Right lung (tissue), 5 donors: ENCODE measurements around the gene FXYD4. TPM values are rescaled to one million over a fixed set of nuclear protein-coding genes. Genes with fewer than 3 reads are reported as not detected.
A peak's percentile ranks its signal among the peaks of the same experiment; 100 is the strongest.
"Not testable (repeated sequence)": the region's sequence is repeated elsewhere in the genome, so short reads cannot be mapped to it uniquely, and the experiment has no call there.

ENCODE experiments used
- DNase-seq, 2 donors: peaks; one replicate each; pipeline ENCODE4 v3.0.0-alpha.2; 2013
- polyA plus RNA-seq, 5 donors: library from polyadenylated mRNA; unstranded; fragments of 120-200 nt; gene quantifications; one replicate each; pipeline versions ENCODE4 v1.2.1 to v1.2.3, GENCODE V29; 2013; ENCODE audit warnings: inconsistent platforms in 1 of 5, low replicate concordance in 1 of 5; ENCODE audit not compliant: insufficient read length in 5 of 5, insufficient read depth in 1 of 5

The FXYD4 gene
- polyA plus RNA-seq, 5 donors: 0.22 TPM; not detected in 4

- DNase-seq: no peak
Measured at GRCh38 chr10:43419997-43420368, 48.5 kb downstream of the FXYD4 start.

GRCh38 chr10:43420369-43421200, 49.1 kb downstream of the FXYD4 start:
- DNase-seq: peak; percentile 85 to 89

DNA sequence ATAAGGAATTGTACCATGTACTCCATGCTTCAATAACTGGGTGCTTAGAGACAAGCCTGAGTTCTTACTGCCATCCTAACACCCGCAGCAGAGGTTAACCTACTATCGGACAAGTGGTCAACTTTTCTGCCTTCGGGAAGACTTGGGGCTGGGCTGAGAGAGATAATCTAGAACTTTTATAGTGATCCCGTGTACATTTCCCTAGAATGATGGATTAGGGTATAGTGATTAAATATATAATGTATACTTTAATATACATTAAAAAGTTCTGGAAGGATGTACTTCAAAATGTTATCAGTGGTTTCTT, 49.7 kb downstream of the FXYD4 start:
- no peak for DNase-seq

- no peak for DNase-seq
Measured at GRCh38 chr10:43421519-43421918, 50.1 kb downstream of the FXYD4 start.

DNA sequence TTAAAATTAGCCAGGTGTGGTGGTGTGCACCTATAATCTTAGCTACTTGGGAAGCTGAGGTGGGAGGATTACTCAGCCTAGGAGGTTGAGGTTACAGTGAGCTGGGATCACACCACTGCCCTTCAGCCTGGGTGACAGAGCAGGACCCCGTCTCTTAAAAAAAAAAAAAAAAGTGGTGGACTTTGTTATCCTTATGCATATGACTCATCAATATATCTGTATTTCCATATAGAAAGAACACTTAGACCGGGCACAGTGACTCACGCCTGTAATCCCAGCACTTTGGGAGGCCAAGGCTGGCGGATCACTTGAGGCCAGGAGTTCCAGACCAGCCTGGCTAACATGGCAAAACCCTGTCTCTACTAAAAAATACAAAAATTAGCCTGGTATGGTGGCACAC, 50.5 kb downstream of the FXYD4 start:
- not testable (repeated sequence) for DNase-seq

DNA sequence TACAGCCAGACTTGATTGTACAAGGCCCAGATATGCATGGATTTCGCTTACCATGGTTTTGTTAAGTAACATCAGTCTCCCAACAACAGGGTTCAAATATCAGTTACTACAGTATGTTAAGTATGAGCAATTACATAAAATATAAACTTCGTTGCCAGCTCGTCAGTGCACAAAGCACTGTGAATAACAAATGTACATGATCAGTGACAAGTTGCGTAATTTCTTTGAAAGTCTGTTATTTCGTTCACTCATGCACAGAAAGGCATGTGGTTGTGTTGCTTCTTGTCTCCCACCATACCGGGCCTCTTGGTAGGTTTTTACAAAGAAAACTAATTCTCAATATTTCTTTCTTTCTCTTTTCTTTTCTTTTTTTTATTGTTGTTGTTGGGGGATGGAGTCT, 53.0 kb downstream of the FXYD4 start:
- DNase-seq: peak; percentile 57 to 62

Other genes starting within 250 kb of the FXYD4 start
- gene CSGALNACT2, start 233.2 kb upstream of the FXYD4 start, polyA plus RNA-seq: 10 to 100 TPM; 25.5 to 50.4 (median 42.2) TPM
- gene RASGEF1A, start 104.6 kb upstream of the FXYD4 start, polyA plus RNA-seq: 1 to 10 TPM; 1.8 to 4.8 (median 3.4) TPM
- gene HNRNPF, start 37.5 kb downstream of the FXYD4 start, polyA plus RNA-seq: 100 to 1,000 TPM; 171 to 190 (median 179) TPM
- gene ZNF487, start 65.5 kb downstream of the FXYD4 start, polyA plus RNA-seq: 10 to 100 TPM in 1 of 5 donors, 1 to 10 TPM in 4; 7.4 to 10.3 (median 9.1) TPM
- gene ZNF239, start 203.0 kb downstream of the FXYD4 start, polyA plus RNA-seq: 10 to 100 TPM in 2 of 5 donors, 1 to 10 TPM in 3; 8.5 to 12.6 (median 9.9) TPM
- 1 to 10 TPM; 3.8 to 5.9 (median 5.9) TPM for gene ZNF485, start 234.8 kb downstream of the FXYD4 start, polyA plus RNA-seq